GM19463 (cell line): ENCODE measurements around the gene HCRTR1.

ENCODE experiments used
- ATAC-seq: cut with Tn5 transposase; IDR thresholded peaks from one replicate; pipeline ENCODE4 v1.9.1; 2021; ENCODE audit warnings: mild to moderate bottlenecking, moderate library complexity; ENCODE audit not compliant: unreplicated experiment

HCRTR1 gene

GRCh38 chr1:31625561-31626222 lies 8.2 kb downstream of the HCRTR1 start:
- ATAC-seq: no peak

- ATAC-seq: no peak
These were observed 9.0 kb downstream of the HCRTR1 start for GRCh38 chr1:31626223-31627207.

DNA sequence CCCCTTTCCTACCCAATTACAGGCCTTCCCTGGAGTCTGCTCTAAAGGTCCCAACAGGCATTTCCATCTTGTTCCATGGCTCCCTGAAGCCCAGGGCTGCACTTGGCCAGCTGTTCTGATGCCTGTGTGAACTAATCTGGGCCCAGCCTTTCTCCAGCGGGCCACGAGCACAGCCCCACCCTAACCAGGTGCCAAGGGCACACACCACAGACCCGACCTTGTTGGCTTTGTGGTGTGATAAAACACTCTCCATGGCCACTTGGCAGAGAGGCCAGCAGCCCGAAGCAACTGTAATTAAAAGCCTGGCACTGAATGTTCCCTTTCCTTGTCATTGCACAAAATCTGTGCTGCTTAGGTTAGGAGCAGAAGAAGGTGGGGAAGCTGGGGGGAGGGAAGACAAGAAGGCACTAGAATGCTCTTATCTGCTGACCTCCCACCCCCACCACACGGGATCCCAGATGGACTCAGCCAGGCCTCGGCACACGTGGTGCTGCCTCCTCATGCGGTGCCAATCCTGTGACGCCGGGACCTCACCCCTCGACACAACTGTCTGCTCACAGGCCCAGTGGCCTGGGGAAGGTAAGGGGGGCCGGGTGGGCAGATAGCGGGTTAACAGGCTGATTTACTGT lies 9.9 kb downstream of the HCRTR1 start:
- ATAC-seq: no peak

GRCh38 chr1:31627930-31628559 lies 10.6 kb downstream of the HCRTR1 start:
- ATAC-seq: no peak

DNA sequence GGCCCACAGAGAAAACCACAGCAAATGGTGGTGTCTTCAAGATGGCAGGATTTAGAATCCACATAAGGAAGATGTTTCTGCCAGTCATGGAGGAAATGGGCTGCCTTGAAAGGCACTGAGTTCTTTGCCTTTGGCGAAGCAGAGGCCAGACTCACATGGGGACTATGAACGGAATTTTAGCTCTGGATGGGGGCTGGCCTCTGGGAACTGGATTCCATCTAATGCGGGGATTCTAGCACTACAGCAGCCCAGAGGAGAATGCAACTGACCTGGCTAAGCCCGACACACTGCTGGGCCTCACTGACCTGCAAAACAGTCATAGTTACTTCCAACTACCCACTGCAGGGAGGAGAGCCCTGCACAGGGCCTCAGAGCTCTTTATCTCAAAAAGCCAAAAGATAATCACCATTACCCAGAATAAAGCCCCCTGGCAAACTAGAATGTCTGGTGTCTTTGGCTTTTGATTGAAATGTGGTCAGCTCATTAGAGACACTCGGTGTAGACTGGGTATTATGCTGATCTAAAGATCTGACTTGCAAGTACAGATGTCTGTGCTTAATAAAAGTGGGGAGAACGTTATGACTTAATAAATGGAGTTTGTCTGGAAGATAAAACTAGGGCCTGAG lies 11.6 kb downstream of the HCRTR1 start:
- no peak for ATAC-seq

- no peak for ATAC-seq
These were observed 15.2 kb downstream of the HCRTR1 start for GRCh38 chr1:31632649-31633048.

DNA sequence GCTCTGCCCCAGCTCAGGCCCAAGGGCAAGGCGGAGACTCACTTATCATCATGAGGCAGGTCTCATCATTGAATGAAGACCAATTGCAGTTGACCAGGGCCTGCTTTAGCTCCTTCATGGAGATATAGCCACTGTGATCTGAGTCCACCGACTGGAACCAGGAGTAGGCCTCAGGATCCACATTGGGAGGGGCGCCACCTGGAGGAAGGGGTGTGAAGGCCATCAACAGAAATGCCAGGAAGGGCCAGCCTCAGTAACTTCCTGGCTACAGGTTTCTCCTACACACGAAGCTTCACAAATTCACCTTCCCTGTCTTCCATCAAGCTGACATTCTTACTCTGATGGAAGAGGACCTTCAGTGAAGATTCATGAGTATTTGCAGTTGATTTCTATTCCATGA lies 15.6 kb downstream of the HCRTR1 start:
- no peak for ATAC-seq

DNA sequence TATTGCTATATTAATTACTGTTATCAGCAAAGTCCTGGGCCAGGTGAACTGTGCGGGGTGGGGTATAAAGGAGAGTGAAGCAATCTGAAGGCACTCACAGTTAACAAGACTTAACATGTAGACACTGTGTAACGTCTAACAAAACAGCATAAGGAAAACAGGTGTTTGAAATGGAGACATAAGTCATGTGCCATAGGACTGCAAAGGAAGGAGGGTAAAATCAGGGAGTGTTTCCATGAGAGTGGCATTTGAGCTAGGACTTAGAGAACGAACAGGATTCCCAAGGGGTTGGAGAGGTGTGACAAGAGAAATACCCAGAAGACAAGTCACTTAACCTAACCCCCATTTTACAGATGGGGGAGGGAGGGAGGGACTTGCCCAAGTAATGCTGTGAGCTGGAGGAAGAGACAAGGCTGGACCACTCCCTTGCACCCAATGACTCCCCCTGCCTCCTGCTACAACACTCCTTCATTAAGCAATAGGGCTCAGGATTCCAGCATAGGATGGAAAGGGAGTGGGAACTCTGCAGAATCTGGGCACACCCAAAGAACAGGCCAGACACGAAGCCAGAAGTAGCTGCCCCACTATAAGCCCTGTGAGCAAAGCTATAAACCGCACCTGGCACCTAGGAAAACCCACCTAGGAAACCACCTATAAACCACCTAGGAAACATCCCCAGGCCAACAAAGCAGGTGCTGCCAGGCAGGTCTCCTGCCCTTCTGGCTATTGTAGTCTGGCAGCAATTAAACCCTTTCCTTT lies 20.6 kb downstream of the HCRTR1 start:
- ATAC-seq: no peak

GRCh38 chr1:31639543-31639942 lies 22.1 kb downstream of the HCRTR1 start:
- no peak for ATAC-seq

DNA sequence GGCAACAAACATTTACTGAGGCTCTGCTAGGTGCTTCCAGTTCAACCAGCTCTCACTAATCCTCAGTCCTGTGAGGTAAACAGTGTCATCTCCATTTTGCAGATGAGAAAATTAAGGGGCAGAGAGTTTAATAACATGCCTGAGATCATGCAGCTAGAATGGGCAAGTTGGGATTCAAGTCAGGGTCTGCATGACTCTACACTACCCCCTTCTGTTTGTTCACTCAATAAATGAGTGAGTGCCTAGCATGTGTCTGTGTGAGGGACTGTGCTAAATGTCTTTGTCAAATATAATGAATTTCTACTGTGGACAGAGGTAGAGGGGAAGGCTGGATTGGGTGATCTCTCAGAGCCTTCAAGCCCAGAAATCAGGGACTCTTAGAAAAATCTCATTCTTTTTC lies 22.7 kb downstream of the HCRTR1 start:
- ATAC-seq: no peak

DNA sequence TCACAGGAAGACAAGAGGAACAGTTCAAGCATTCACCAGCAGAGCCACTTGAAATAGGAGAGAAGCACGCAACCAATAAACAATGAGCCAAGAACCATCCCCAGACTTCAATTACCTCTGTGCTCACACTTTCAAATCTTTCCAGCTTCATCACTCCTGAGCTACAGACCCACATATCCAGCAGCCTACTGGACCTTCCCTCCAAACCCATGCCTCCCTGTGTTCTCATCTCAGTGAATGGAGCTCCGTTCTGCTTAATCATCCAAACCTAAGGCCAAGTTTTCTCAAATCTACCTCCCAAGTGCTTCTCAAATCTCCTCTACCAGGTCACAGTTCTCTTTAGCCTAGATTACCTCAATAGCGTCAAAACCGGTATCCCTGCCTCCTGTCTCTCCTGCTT lies 23.5 kb downstream of the HCRTR1 start:
- ATAC-seq: no peak

DNA sequence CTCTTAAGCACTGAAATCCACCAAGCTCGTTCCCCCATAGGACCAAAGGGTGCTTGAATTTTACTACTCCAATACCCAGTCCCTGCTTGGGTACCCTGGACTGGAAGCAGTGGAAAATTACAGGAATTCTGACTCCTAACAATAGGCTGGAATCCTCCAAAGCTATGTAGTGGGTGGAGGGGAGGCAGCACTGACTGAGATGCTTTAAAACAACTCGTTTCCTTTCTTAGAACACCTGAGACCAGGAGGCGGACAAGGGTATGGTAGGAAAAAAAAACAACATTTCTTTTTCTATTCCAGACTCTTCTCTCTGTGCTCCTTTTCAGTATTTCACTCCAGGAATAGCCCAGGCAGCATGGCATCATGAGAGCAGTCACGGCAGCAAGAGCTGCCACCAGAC lies 24.9 kb downstream of the HCRTR1 start:
- no peak for ATAC-seq

DNA sequence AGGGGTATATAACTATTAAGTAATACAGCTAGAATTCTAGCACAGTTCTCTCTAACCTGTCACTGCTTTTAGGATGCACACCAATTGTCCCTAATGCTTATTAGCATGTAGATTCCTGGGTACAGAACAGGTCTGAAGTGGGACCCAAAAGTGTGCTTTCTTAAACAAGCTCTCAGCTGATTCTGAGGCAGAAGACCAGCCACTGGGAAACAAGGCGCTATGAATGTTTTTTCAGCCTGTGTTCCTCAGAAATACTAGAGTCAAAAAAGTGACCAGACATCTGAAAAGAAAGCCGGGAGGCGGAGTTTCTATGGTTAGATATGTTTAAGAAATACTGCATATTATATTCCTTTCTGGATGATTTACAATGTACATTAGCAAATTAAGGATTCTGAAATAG lies 25.4 kb downstream of the HCRTR1 start:
- ATAC-seq: no peak

DNA sequence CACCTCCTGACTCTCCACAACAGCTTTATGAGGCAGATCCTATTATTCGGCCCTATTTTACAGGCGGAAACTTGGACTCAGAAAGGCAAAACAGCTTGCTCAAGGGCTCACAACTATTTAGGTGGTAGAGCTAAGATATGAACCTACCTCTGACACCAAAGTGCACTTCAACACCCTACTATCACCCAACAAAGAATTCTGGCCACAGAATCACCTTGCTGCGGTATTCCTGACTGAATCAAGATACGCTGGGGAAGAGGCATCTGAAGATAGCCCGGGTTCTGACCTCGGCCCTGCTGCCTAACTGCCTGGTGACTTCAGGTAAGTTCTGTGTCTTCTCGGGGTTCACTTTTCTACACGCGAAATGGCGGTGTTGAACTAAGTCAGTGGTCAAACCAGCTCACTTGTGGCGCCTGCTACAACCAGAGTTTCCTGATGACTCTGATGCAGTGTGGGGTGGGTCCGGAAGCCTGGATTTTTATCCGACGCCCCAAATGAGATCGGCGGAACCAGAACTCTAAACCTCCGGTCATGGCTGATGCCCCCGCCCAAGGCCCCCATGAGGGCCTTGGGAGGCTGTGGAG lies 26.6 kb downstream of the HCRTR1 start:
- peak; percentile 4 for ATAC-seq

DNA sequence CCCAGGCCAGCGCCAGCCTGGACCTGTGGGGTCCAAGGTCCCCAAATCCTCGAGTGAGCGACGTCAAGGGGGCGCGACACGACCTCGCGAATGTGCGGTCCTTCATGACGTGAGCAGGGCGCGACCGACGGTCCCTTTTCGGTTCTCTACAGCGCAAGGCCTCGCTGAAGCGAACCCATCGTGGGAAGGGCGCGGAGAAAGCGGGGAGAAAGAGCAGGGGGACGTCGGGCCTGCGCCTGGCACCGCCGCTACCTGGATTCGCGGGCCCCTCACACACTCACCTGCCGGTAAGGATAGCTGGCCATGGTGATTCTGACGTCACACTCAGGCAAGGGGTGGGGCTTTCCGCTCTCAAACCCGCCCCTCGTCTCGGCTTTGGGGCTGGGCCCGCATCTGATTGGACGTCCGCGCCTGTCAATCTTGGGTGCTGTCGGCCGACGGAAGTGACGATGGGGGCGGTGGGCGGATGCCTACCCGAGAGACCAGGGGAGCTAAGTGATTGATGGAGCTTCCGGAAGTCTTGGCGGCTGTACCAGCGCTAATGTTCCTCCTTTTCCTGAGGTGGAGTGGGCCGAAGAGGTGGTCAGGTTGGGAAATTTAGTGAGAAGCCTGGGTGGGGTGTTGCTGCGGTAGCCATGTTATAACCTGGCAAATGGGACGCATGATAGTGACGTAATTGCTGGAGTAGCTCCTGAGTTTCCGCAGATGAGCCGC lies 27.2 kb downstream of the HCRTR1 start, which contains the start of gene PEF1:
Gene PEF1 (minus strand): TSS at position 317 of the 714 bp plus-strand sequence. CDS start 12 bp downstream, at position 305.
- peak; percentile 89 for ATAC-seq

DNA sequence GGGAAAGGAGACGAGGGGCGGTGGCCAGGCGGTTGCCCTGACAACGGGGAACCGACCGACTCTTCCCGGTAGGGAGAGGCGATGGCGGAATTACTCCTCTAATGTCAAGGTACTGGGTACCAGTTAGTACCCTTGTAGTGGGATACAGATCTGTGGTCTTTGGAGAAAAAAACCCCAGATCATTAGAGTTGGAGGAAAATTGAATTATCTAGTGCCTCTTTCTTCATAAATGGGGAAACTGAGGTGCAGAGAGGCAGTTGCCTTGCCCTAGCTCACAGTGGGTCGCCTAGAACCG lies 27.7 kb downstream of the HCRTR1 start:
- ATAC-seq: no peak

DNA sequence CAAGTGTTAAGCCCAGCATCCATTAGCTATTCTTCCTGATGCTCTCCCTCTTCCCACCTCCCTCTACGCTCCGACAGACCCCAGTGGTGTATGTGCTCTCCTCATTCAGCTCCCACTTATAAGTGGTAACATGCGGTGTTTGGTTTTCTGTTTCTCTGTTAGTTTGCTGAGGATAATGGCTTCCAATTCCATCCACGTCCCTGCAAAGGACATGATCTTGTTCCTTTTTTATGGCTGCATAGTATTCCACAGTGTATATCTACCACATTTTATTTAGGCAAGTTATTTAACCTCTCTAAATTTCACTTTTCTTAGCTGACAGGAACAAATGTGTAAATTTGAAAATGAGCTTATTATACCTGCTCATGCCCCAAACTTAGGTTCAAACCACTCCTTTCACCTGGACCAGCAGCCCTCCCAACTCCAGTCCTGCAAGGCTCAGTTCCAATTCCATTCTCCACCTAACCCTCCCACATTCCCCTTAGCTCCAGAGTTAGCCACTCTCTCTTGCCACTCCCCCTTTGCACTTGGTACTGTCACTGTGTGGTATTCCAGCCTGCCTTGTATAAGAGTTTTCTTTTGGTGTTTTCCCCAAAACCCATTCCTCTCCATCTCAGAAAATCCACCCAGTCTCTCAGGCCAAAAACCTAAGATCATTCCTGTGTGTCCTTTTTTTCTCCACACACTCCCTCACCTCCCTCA lies 28.9 kb downstream of the HCRTR1 start:
- ATAC-seq: no peak

- ATAC-seq: no peak
These were observed 29.6 kb downstream of the HCRTR1 start for GRCh38 chr1:31647106-31647505.

GRCh38 chr1:31648190-31648589 lies 30.7 kb downstream of the HCRTR1 start:
- no peak for ATAC-seq
